Endodermal cell (in vitro differentiated cells): ENCODE results near the gene EYA3. TPM values are rescaled to one million over a fixed set of nuclear protein-coding genes. Genes with fewer than 3 reads are reported as not detected.

Experiments
- DNase-seq: peaks from one replicate; pipeline ENCODE4 v3.0.0-alpha.2; 2017
- H3K27ac ChIP-seq: 2 replicates; pipeline ENCODE4 v1.5.1; 2013; ENCODE audit warnings: mild to moderate bottlenecking, low read depth, low read length, moderate library complexity
- H3K27me3 ChIP-seq: 2 replicates; pipeline ENCODE4 v1.6.1; 2013; ENCODE audit warnings: mild to moderate bottlenecking, low read length, moderate library complexity; ENCODE audit not compliant: insufficient read depth, control insufficient read depth, poor library complexity, severe bottlenecking
- H3K36me3 ChIP-seq: 2 replicates; pipeline ENCODE4 v1.7.0; 2013; ENCODE audit warnings: mild to moderate bottlenecking, low read length, moderate library complexity; ENCODE audit not compliant: control insufficient read depth, insufficient read depth
- H3K4me1 ChIP-seq: one replicate; pipeline ENCODE4 v1.7.0; 2013; ENCODE audit warnings: low read length; ENCODE audit not compliant: control insufficient read depth, insufficient read depth
- H3K4me3 ChIP-seq: 2 replicates; pipeline ENCODE4 v1.5.1; 2013; ENCODE audit warnings: mild to moderate bottlenecking, low read length, moderate library complexity
- H3K9ac ChIP-seq: 2 replicates; pipeline ENCODE4 v1.6.1; 2013; ENCODE audit warnings: mild to moderate bottlenecking, low read length, moderate library complexity; ENCODE audit not compliant: poor library complexity, severe bottlenecking; ENCODE audit errors: extremely low read depth
- H3K9me3 ChIP-seq: 2 replicates; pipeline ENCODE4 v1.6.1; 2013; ENCODE audit warnings: mild to moderate bottlenecking, low read length, moderate library complexity; ENCODE audit not compliant: control insufficient read depth
- H3K27ac Mint-ChIP-seq: 2 replicates; pipeline ENCODE4 v1.8.0; 2020; ENCODE audit warnings: mixed read lengths
- H3K27me3 Mint-ChIP-seq: 2 replicates; pipeline ENCODE4 v1.8.0; 2021; ENCODE audit warnings: mild to moderate bottlenecking, mixed read lengths; ENCODE audit not compliant: insufficient read depth
- H3K36me3 Mint-ChIP-seq: 2 replicates; pipeline ENCODE4 v1.8.0; 2020; ENCODE audit warnings: low read depth, mixed read lengths
- H3K4me1 Mint-ChIP-seq: 2 replicates; pipeline ENCODE4 v1.8.0; 2020; ENCODE audit warnings: mixed read lengths
- H3K4me3 Mint-ChIP-seq: 2 replicates; pipeline ENCODE4 v1.8.0; 2020; ENCODE audit warnings: mild to moderate bottlenecking, moderate library complexity, mixed read lengths
- H3K9me3 Mint-ChIP-seq: 2 replicates; pipeline ENCODE4 v1.8.0; 2020; ENCODE audit warnings: mild to moderate bottlenecking, mixed read lengths
- CTCF ChIP-seq: fragments of 200-600 bp; sonication (generic); conservative IDR thresholded peaks from 2 replicates; pipeline ENCODE4 v1.5.0; 2021; ENCODE audit warnings: antibody characterized with exemption, mild to moderate bottlenecking
- whole genome bisulfite sequencing, 2 experiments: methylation state at CpG; one replicate each; pipeline versions ENCODE4 v1.1.5 to v1.1.7; 2013; ENCODE audit warnings: missing lambda C conversion rate in 2 of 2, mixed read lengths in 1 of 2; ENCODE audit not compliant: insufficient coverage in 1 of 2, insufficient read length in 1 of 2; 5-methylcytosine and 5-hydroxymethylcytosine counted together
- total RNA-seq, 2 donors: library from RNA; stranded (reverse); fragmentation: NEBNext Ultra II Directional in 1 of 2; extraction: Animal tissue kit (Norgen Biotek cat#: 25700) in 1 of 2; gene quantifications; 2 replicates in 1 of 2; 3 replicates in 1 of 2; pipeline ENCODE4 v1.2.1, GENCODE V29; 2021

Gene EYA3
- total RNA-seq, 2 donors from 2014 or later = 29.3 to 32.8 TPM

GRCh38 chr1:28113242-28113572, 24.8 kb upstream of the EYA3 start:
- H3K4me1 ChIP-seq = no peaks in the 10 kb centered on the region
- 85 to 100% methylated on average over 3 of the region's 3 CpGs for WGBS, 2 experiments
- no peaks in the 10 kb centered on the region for H3K9me3 ChIP-seq
- Mint-ChIP-seq H3K9me3 (no peaks in the 10 kb centered on the region), H3K36me3 (no peaks in the 10 kb centered on the region), H3K4me1 (no peaks in the 10 kb centered on the region), H3K27ac (no peak overlapping the region), H3K4me3 (no peak overlapping the region), H3K27me3 (no peaks in the 10 kb centered on the region)
- no peak overlapping the region for H3K4me3 ChIP-seq
- no peak for TF ChIP-seq CTCF
- no peaks in the 10 kb centered on the region for H3K27me3 ChIP-seq
- no peak overlapping the region for H3K9ac ChIP-seq
- DNase-seq = peak; percentile 64
- H3K36me3 ChIP-seq = no peaks in the 10 kb centered on the region
- H3K27ac ChIP-seq = no peak overlapping the region

- H3K36me3 Mint-ChIP-seq = no peaks in the 10 kb centered on the region
- H3K27me3 ChIP-seq = no peaks in the 10 kb centered on the region
- 84 to 90% methylated on average over 3 to 4 of the region's 5 CpGs for WGBS, 2 experiments
- H3K27ac Mint-ChIP-seq = no peak overlapping the region
- no peaks in the 10 kb centered on the region for H3K9me3 Mint-ChIP-seq
- no peaks in the 10 kb centered on the region for H3K4me1 Mint-ChIP-seq
- no peaks in the 10 kb centered on the region for H3K4me1 ChIP-seq
- no peaks in the 10 kb centered on the region for H3K36me3 ChIP-seq
- peak; percentile 73 for TF ChIP-seq CTCF
- no peaks in the 10 kb centered on the region for H3K27me3 Mint-ChIP-seq
- no peaks in the 10 kb centered on the region for H3K9me3 ChIP-seq
- no peak overlapping the region for H3K4me3 ChIP-seq
- no peak overlapping the region for H3K9ac ChIP-seq
- no peak overlapping the region for H3K27ac ChIP-seq
- no peak for DNase-seq
- no peak overlapping the region for H3K4me3 Mint-ChIP-seq
Observed at GRCh38 chr1:28112388-28113241, 24.2 kb upstream of the EYA3 start.

GRCh38 chr1:28111157-28111556, 22.7 kb upstream of the EYA3 start:
- TF ChIP-seq CTCF = no peak
- Mint-ChIP-seq H3K36me3 (no peaks in the 10 kb centered on the region), H3K4me3 (no peak overlapping the region), H3K27me3 (no peaks in the 10 kb centered on the region), H3K27ac (no peak overlapping the region), H3K9me3 (no peaks in the 10 kb centered on the region), H3K4me1 (no peaks in the 10 kb centered on the region)
- no peaks in the 10 kb centered on the region for H3K9me3 ChIP-seq
- DNase-seq = no peak
- no peaks in the 10 kb centered on the region for H3K36me3 ChIP-seq
- H3K9ac ChIP-seq = no peak overlapping the region
- no peaks in the 10 kb centered on the region for H3K27me3 ChIP-seq
- WGBS, 2 experiments = 95 to 100% methylated on average over 1 to 2 of the region's 2 CpGs
- H3K27ac ChIP-seq = no peak overlapping the region
- no peaks in the 10 kb centered on the region for H3K4me1 ChIP-seq
- H3K4me3 ChIP-seq = no peak overlapping the region
